MM.1S (cell line): ENCODE data around the gene FPGS.

Experiments
- EZH2 ChIP-seq: fragments of 300-600 bp; sonication (generic); optimal IDR thresholded peaks from 2 replicates; pipeline ENCODE3; 2017; ENCODE audit warnings: low read depth, mild to moderate bottlenecking, antibody characterized with exemption, low read length, mixed read lengths
- TF ChIP-seq, protein P1 (sequence below): fragments of 300-600 bp; sonication (generic); IDR thresholded peaks from 2 replicates; pipeline ENCODE4 v1.5.1; 2016; ENCODE audit warnings: antibody characterized with exemption, low read length, mixed read lengths

GRCh38 chr9:127772603-127773002 lies 30.1 kb upstream of the FPGS start:
- TF ChIP-seq, protein P1, sequence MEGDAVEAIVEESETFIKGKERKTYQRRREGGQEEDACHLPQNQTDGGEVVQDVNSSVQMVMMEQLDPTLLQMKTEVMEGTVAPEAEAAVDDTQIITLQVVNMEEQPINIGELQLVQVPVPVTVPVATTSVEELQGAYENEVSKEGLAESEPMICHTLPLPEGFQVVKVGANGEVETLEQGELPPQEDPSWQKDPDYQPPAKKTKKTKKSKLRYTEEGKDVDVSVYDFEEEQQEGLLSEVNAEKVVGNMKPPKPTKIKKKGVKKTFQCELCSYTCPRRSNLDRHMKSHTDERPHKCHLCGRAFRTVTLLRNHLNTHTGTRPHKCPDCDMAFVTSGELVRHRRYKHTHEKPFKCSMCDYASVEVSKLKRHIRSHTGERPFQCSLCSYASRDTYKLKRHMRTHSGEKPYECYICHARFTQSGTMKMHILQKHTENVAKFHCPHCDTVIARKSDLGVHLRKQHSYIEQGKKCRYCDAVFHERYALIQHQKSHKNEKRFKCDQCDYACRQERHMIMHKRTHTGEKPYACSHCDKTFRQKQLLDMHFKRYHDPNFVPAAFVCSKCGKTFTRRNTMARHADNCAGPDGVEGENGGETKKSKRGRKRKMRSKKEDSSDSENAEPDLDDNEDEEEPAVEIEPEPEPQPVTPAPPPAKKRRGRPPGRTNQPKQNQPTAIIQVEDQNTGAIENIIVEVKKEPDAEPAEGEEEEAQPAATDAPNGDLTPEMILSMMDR = no peak
- no peak for TF ChIP-seq EZH2
